Bone marrow (tissue), 2 donors: ENCODE data around the gene OTX1.
"Not testable (repeated sequence)": the region's sequence is repeated elsewhere in the genome, so short reads cannot be mapped to it uniquely, and the experiment has no call there.

Source experiments
- DNase-seq, 2 donors: peaks; one replicate each; lab custom pipeline; 2025; lab: John Stamatoyannopoulos, UW

OTX1 gene

GRCh38 chr2:63050334-63051041, at the start of gene OTX1:
Gene OTX1, plus strand, starts transcription at chr2:63050830. Its CDS starts 2,161 bp downstream, at chr2:63052991.
- peak in 1 of 2 donors; percentile 26 for DNase-seq

GRCh38 chr2:63001576-63001975, 49.1 kb upstream of the OTX1 start:
- DNase-seq = no peak

- DNase-seq = no peak
These were observed 47.3 kb upstream of the OTX1 start for GRCh38 chr2:63003351-63003750.

GRCh38 chr2:63007813-63008458, 42.7 kb upstream of the OTX1 start:
- DNase-seq = no peak

GRCh38 chr2:63008838-63009237, 41.8 kb upstream of the OTX1 start:
- no peak for DNase-seq

GRCh38 chr2:63009490-63009889, 41.1 kb upstream of the OTX1 start:
- DNase-seq = no peak

GRCh38 chr2:63012541-63012940, 38.1 kb upstream of the OTX1 start:
- DNase-seq = no peak

- DNase-seq = no peak
These were observed 37.2 kb upstream of the OTX1 start for GRCh38 chr2:63013438-63013837.

GRCh38 chr2:63015389-63015788, 35.2 kb upstream of the OTX1 start:
- DNase-seq = no peak

GRCh38 chr2:63018439-63018838, 32.2 kb upstream of the OTX1 start:
- DNase-seq = no peak

GRCh38 chr2:63019686-63020085, 30.9 kb upstream of the OTX1 start:
- DNase-seq = not testable (repeated sequence)

GRCh38 chr2:63023444-63023843, 27.2 kb upstream of the OTX1 start:
- DNase-seq = peak in 1 of 2 donors; percentile 35

- no peak for DNase-seq
These were observed 23.4 kb upstream of the OTX1 start for GRCh38 chr2:63027220-63027619.

GRCh38 chr2:63029058-63029457, 21.6 kb upstream of the OTX1 start:
- no peak for DNase-seq

- no peak for DNase-seq
These were observed 16.1 kb upstream of the OTX1 start for GRCh38 chr2:63034526-63034925.

GRCh38 chr2:63035169-63035568, 15.5 kb upstream of the OTX1 start:
- no peak for DNase-seq

- DNase-seq = no peak
These were observed 15.0 kb upstream of the OTX1 start for GRCh38 chr2:63035660-63036059.

- DNase-seq = no peak
These were observed 12.6 kb upstream of the OTX1 start for GRCh38 chr2:63038034-63038433.

- no peak for DNase-seq
These were observed 10.0 kb upstream of the OTX1 start for GRCh38 chr2:63040586-63040985.

- no peak for DNase-seq
These were observed 9.0 kb upstream of the OTX1 start for GRCh38 chr2:63041592-63041991.

GRCh38 chr2:63044362-63045327, 6.0 kb upstream of the OTX1 start:
- DNase-seq = no peak

GRCh38 chr2:63046552-63046951, 4.1 kb upstream of the OTX1 start:
- DNase-seq = no peak

GRCh38 chr2:63046961-63047320, 3.7 kb upstream of the OTX1 start:
- DNase-seq = no peak
